GM18907 (cell line): Measurements from ENCODE around the gene BLACAT1.
A peak's percentile ranks its signal among the peaks of the same experiment; 100 is the strongest.

Source experiments
- ATAC-seq: cut with Tn5 transposase; IDR thresholded peaks from one replicate; pipeline ENCODE4 v1.9.1; 2021; ENCODE audit warnings: mild to moderate bottlenecking, moderate library complexity; ENCODE audit not compliant: unreplicated experiment

The BLACAT1 gene

GRCh38 chr1:205455581-205456382 is at the start of gene BLACAT1:
BLACAT1 (minus strand) TSS chr1:205456045.
- no peak for ATAC-seq

DNA sequence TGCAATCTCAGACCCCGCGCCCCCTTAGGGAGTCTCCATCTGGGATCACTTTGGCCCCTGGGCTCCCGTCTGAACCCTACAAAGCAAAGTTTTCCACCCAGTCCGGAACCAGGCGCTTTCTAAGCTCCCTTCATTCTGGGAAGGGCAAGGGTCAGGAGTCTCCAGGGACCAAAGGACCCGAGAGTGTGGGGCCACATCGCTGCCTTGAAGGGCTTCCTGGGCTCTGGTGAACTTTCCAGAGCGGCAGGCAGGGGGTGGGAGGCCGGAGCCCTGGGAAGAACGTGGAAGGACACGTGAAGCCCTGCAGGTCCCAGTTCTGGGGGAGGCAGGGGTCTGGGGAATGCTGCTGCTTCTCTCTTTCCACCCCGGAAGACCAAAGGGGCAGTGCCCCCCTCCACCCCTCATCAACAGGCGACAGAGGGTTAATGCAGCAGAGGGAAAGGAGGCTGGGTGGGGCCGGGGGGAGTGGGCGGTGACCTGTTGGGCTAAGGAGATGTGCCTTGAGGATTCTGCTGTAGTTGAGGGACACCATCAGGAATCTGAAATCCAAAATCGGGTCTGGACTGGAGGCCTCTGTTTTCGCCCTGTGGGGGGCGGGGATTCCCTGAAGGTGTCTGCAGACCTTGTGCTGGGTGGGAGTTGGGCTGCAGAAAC is 49.4 kb upstream of the BLACAT1 start:
- ATAC-seq: no peak

DNA sequence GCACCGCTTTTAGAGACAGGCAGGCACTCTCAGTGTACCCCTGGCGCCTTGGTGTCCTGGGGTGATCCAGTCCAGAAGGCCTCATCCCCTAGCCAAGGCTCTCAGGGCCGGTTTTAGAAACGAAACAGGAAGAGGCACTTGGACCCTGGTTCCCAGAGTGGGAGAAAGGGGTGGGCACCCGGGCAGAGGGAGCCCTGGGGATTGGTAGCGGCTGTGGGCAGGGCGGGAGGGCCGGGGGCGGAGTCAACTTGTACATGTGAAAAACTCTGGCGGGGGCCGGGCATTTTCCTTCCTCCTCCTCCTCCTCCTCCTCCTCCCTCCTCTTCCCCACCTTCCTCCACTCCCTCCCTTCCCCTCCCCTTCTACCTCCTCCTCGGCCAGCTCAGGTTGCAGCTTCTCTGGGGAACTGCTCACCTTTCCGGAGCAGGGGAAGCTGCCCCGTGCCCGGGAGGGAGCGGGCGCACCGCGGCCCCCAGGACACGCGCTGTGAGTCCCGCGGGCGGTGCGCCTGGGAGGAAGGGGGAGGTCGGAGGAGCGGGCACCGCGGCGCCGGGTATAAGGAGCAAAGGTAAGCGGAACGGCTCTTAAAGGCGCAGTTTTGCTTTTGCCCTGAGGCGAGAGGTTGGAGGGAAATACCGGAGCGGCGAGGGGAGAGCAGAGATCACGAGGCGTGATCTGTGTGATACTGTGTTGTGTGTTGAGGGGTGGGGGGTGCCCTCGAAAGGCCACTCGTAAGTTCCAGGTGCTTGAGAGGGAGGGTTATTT is 48.6 kb upstream of the BLACAT1 start, which contains the start of gene CDK18:
CDK18 (plus strand) TSS at position 359 of the 765 bp plus-strand sequence. CDS start 18,499 bp downstream, outside the sequence.
- no peak for ATAC-seq

DNA sequence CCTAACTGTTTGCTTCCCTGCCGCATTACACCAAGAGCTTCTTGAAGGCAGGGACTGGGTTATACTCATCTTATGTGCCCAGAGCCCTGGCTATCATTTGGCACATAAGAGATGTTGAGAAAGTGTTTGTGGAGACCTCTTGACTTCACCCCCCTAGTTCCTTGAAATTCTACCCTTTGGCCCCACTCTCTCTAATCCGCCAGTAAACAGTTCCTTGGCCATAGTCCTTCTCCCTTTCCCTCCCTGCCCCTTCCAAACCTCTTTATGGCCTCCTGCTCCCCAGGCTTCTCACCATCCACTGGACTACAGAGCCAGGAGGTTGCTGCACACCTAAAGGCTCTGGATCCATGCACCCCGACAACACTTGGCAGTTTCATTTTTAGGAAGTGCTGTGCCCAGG is 47.1 kb upstream of the BLACAT1 start:
- no peak for ATAC-seq

DNA sequence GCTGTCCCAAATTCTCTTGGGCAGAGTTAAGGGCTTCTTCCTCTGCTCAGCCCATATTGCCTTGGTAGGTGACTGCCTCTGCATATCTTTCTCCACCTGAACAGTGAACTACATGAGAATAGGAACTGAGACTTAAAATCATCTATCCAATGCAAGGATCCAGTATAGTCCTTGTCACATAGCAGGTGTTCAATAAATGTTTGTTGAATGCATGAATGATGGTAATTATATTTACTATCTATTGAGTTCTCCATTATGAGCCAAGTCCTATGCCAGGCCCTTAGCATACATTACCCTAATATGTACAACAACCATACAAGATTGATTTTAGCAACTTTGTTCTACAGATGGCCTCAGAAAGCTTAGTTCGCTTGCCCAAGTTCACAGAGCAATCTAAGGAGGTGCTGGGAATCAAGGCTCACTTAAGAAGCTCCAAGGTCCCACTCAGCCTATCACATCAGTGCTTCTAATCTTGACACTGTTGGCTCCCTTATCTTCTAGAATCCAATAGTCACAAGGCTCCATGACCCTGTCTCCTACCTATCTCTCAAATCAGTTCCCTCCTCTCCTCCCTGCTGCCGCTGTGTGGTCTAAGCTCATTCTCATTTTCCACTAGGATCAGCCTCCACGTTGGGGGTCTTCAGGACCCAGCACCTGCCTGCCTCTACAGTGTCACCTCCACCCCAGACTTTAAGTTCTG is 46.4 kb upstream of the BLACAT1 start:
- no peak for ATAC-seq

DNA sequence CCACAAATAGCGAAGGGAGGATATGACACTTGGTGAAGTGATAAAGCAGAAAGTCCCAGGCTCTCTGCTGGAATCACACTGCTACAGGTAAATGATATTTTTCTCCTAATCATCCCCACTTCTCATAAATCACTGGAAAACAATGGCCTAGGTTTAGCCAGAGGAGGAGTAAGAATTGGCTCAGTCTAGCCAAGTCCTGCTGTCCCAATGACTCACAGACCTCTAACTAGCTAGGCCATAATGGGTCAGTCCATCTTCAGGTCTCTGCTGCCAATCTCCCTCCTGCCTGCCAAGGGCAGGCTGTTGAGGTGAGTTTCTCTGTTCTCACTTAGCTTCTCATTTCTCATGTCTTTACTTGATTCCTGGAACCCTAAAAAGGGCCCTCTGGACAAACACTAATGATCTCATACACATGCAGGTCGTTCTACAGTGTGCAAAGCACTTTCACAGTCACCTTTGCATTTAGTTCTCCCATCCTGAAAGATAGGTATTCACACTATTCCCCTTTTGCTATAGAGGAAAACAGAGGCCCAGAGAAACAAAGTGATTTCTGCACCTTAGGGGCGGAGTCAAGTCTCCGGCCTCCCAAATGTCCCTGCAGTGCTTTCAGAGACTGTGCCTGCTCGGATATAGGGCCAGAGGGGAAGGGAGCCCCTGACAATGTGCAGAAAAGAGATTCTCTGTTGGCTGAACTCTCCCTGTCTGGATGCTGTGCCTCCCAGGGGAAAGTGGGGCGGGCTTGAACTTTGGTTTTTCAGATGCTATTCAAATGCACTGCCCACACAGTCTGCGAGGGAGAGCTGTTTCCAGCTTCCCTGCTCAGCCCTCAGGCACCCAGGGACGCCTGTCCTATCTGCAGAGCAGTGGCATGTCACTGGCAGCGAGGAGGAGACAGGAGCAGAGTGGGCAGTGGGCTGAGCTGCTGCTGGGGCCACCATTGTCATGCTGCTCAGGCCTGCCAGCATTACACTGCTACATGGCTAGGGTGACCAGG is 44.7 kb upstream of the BLACAT1 start:
- no peak for ATAC-seq

- no peak for ATAC-seq
Observed at GRCh38 chr1:205499789-205500188, 43.9 kb upstream of the BLACAT1 start.

DNA sequence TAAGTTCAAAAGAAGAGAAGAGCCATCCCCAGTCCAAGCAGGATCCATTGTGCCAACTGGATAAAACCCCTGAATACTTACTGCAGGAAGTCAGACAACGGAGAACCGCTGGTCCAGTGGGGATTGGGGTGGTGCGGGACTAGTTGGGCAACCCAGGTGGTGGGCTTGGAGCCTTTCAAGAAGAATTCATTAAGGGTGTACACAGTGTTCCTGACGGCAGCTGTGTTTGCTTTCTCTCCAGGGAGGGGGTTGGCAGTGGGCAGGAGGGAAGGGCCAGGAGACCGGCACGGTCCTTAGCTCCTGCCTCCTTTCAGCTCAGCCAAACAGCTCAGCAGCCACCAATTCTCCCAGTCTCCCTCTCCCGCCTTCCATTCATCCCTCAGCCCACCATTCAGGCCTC is 41.5 kb upstream of the BLACAT1 start:
- no peak for ATAC-seq

GRCh38 chr1:205496661-205497060 is 40.8 kb upstream of the BLACAT1 start:
- ATAC-seq: no peak

GRCh38 chr1:205495237-205495823 is 39.5 kb upstream of the BLACAT1 start:
- no peak for ATAC-seq

DNA sequence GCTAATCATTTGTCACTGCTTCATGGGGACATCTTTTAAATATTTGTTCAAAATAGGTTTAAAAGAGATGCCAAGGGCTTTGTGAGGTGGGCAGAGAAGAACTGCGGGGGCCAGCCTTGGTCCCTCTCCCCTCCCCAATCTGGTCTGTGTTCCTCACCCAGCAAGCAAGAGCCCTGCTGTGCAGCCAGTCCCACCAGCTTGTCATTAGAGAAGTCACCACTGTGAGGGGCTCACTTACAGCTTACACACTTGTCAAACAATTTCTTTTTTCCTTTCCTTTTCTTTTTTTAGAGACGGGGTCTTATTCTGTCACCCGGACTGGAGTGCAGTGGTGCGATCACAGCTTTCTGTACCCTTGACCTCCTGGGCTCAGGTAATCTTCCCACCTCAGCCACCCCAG is 38.3 kb upstream of the BLACAT1 start:
- ATAC-seq: no peak

GRCh38 chr1:205493241-205494085 is 37.6 kb upstream of the BLACAT1 start:
- no peak for ATAC-seq

- no peak for ATAC-seq
Observed at GRCh38 chr1:205492774-205493173, 36.9 kb upstream of the BLACAT1 start.

DNA sequence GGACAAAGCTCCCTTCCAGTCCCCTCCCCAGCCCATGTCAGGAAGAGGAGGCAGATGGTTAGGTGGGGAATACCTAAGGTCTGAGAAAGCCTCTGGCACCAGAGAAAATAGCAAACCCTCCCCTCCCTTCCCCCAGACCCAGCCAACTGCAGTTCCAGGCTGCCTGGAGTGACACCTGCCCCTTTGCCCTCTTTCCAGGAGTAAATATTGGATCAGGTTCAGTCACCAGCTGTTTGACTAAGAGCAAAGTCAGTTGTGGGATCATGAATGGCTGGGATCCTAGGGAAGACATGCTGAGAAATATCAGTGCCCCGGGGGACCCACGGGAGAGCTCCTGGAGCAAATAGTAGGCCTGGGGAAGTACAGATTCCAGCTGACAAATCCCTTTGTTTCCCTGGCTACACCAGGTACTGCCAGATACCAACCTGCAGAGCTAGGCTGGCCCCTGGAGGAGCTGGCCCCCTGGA is 36.4 kb upstream of the BLACAT1 start:
- ATAC-seq: no peak

GRCh38 chr1:205491794-205492193 is 35.9 kb upstream of the BLACAT1 start:
- ATAC-seq: no peak

DNA sequence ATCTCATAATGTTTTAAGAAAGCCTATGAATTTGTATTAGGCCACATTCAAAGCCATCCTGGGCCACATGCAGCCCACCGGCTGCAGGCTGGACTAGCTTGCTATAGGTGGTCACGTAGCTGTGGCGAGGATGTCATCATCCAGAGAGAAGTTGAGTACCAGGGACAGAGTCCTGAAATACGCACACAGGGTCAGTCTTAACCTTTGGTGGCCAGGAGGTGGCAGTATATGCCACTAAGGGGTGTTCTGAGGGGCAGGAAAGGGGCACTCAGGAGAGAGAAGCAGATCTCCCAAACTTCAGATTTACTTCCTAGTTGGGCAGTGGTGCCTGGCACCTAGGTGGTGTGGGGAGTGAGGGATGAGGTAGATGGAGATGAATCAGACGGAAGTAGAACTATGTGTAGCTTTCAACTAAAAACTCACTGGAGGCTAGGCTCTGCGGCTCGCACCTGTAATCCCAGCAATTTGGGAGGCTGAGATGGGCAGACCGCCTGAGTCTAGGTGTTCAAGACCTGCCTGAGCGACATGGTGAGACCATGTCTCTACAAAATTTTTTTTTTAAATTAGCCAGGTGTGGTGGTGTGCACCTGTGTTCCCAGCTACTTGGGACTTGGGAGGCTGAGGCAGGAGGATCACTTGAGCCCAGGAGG is 32.4 kb upstream of the BLACAT1 start:
- peak; percentile 47 for ATAC-seq

DNA sequence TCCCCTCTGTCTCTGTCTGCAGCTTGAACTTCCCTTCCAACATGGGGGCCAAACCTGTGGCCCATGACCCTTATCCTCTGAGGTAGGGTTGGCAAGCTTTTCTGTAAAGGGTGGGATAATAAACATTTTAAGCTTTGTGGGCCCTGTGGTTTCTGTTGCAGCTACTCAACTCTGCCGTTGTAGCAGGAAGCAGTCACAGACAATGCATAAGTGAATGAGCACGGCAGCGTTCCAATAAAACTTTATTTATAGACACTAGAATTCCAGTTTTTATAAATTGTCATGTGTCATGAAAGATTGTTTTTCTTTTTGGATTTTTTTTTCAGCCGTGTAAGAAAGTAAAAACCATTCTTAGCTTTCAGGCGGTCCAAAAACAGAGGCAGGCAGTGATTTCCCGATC is 30.4 kb upstream of the BLACAT1 start:
- ATAC-seq: no peak
